GM12878 (cell line): ENCODE data around the gene NAV2. TPM values are rescaled to one million over a fixed set of nuclear protein-coding genes. Genes with fewer than 3 reads are reported as not detected.

ENCODE experiments used
- ATAC-seq: fragments of 200-7000 bp; cut with Tn5 transposase; 3 replicates; pipeline ENCODE4 v1.9.1; 2020; ENCODE audit warnings: mild to moderate bottlenecking, moderate library complexity
- BruUV-seq: library from RNA; stranded (reverse); fragments of 400-500 nt; replicated peaks from 2 replicates; lab custom pipeline; 2021; lab: Mats Ljungman, UMichigan
- CTCF ChIA-PET: fragments of 300-600 bp; sonication (Branson Sonifier 250); formaldehyde crosslinking; extraction: SDS; loops from one replicate; lab custom pipeline; 2021; ENCODE audit warnings: inconsistent platforms; lab: Yijun Ruan, JAX
- POLR2A ChIA-PET: fragments of 350-600 bp; formaldehyde crosslinking; extraction: SDS; loops from one replicate; lab custom pipeline; 2021; ENCODE audit warnings: inconsistent platforms; lab: Charles Lee
- RAD21 ChIA-PET: fragments of 300-600 bp; sonication (Branson Sonifier 250); formaldehyde crosslinking; loops from one replicate; lab custom pipeline; 2023; ENCODE audit warnings: antibody characterized with exemption; ENCODE audit not compliant: unreplicated experiment; lab: Charles Lee
- SMC1A ChIA-PET: fragments of 300-600 bp; sonication (Branson Sonifier 250); formaldehyde crosslinking; loops from one replicate; lab custom pipeline; 2023; ENCODE audit not compliant: unreplicated experiment, uncharacterized antibody; lab: Charles Lee
- DNase-seq: peaks from one replicate; pipeline ENCODE4 v3.0.0-alpha.2; 2011; ENCODE audit warnings: low read depth, low spot score
- FAIRE-seq: peaks from 3 replicates; lab custom pipeline; 2011; peaks lifted over from hg19 to GRCh38; lab: Jason Lieb, UNC
- H2AFZ ChIP-seq: 2 replicates; pipeline ENCODE4 v1.6.0; 2011; ENCODE audit warnings: low read depth, low read length, control low read depth; ENCODE audit not compliant: control insufficient read depth
- H3K27ac ChIP-seq: 2 replicates; pipeline ENCODE4 v1.5.1; 2011; ENCODE audit warnings: control low read depth; ENCODE audit not compliant: control insufficient read depth, insufficient read depth
- H3K27me3 ChIP-seq, 2 experiments: replicated peaks in 1 of 2; 2 replicates each; pipeline versions ENCODE4 v1.6.0 to v1.6.1; 2011; ENCODE audit warnings: low read length in 1 of 2; ENCODE audit not compliant: control insufficient read depth in 2 of 2, insufficient read depth in 2 of 2
- H3K36me3 ChIP-seq, 2 experiments: 2 replicates each; pipeline ENCODE4 v1.5.1; 2011; ENCODE audit warnings: low read length in 1 of 2; ENCODE audit not compliant: control insufficient read depth in 2 of 2, insufficient read depth in 2 of 2
- H3K4me1 ChIP-seq: 2 replicates; pipeline ENCODE4 v1.6.1; 2011; ENCODE audit warnings: mild to moderate bottlenecking, low read length, moderate library complexity, mixed read lengths; ENCODE audit not compliant: control insufficient read depth, insufficient read depth
- H3K4me2 ChIP-seq: 2 replicates; pipeline ENCODE4 v1.6.0; 2011; ENCODE audit warnings: control low read depth; ENCODE audit not compliant: control insufficient read depth, insufficient read depth
- H3K4me3 ChIP-seq: fragments of 200-600 bp; sonication (generic); 2 replicates; pipeline ENCODE4 v1.5.1; 2016
- H3K79me2 ChIP-seq: 2 replicates; pipeline ENCODE4 v1.6.0; 2011; ENCODE audit warnings: low read length; ENCODE audit not compliant: control insufficient read depth, insufficient read depth
- H3K9ac ChIP-seq: 2 replicates; pipeline ENCODE4 v1.8.0; 2011; ENCODE audit warnings: low read length, control low read depth, mixed read lengths; ENCODE audit not compliant: control insufficient read depth, insufficient read depth
- H3K9me3 ChIP-seq: replicated peaks from 3 replicates; pipeline ENCODE4 v1.5.1; 2011; ENCODE audit warnings: mild to moderate bottlenecking, low read length; ENCODE audit not compliant: control insufficient read depth, insufficient read depth
- H4K20me1 ChIP-seq: 2 replicates; pipeline ENCODE4 v1.6.0; 2011; ENCODE audit not compliant: control insufficient read depth, insufficient read depth
- FOXM1 ChIP-seq: IDR thresholded peaks from 2 replicates; pipeline ENCODE4 v1.6.1; 2012; ENCODE audit warnings: low read depth, mild to moderate bottlenecking, inconsistent platforms, low read length, moderate library complexity
- STAT1 ChIP-seq: fragments of 450-650 bp; conservative IDR thresholded peaks from 2 replicates; pipeline ENCODE4 v1.6.1; 2014; ENCODE audit warnings: antibody characterized with exemption, mild to moderate bottlenecking
- ZNF217 ChIP-seq: fragments of 450-650 bp; IDR thresholded peaks from 2 replicates; pipeline ENCODE4 v1.6.1; 2017; ENCODE audit warnings: antibody characterized with exemption, mild to moderate bottlenecking
- WGBS: methylation state at CpG from one replicate; pipeline ENCODE4 v1.1.6; 2016; ENCODE audit warnings: low lambda C conversion rate; ENCODE audit not compliant: insufficient replicate concordance, insufficient coverage; ENCODE audit errors: missing lambda C conversion rate; 5-methylcytosine and 5-hydroxymethylcytosine counted together
- in situ Hi-C: fragments of 300-500 bp; cut with MboI; formaldehyde crosslinking; loops from 9 replicates; pipeline ENCODE4 v1.14.3; 2018; ENCODE audit warnings: mixed read lengths
- intact Hi-C: fragments of 100-400 bp; cut with micrococcal nuclease; formaldehyde crosslinking; loops from one replicate; pipeline ENCODE4 v1.14.2; 2022; ENCODE audit not compliant: unreplicated experiment
- polyA plus RNA-seq, 11 experiments: library from polyadenylated mRNA; depleted of rRNA in 4 of 11; unstranded in 6 of 11; stranded (reverse) in 5 of 11; fragments of >200 nt; fragmentation: Nextera tagmentation in 4 of 11; fragmentation: Illumina TruSeq in 1 of 11; extraction: Ambion mirVana in 4 of 11; extraction: Trizol in 1 of 11; gene quantifications; 1 replicate in 1 of 11; 2 replicates in 10 of 11; pipeline versions ENCODE4 v1.2.1 to v1.2.3, GENCODE V29; 2011 to 2016; ENCODE audit warnings: inconsistent platforms in 2 of 11, missing spikeins in 2 of 11, low read depth in 1 of 11
- total RNA-seq, 4 experiments: library from RNA; depleted of rRNA in 3 of 4; stranded (reverse); fragments of >200 nt in 3 of 4; fragmentation: Illumina TruSeq in 1 of 4; extraction: Trizol in 1 of 4; gene quantifications; 2 replicates each; pipeline versions ENCODE4 v1.2.1 to v1.2.3, GENCODE V29; 2013 to 2021
- TF ChIP-seq, protein P1 (sequence below): IDR thresholded peaks from 2 replicates; pipeline ENCODE4 v1.6.1; 2011; ENCODE audit warnings: mild to moderate bottlenecking, low read depth, low read length, moderate library complexity; ENCODE audit not compliant: insufficient replicate concordance

The NAV2 gene
- total and polyA plus RNA-seq, 10 of the 15 experiments (the other 5 are each of a cell fraction or from before 2014, with no cell fraction given) = 0.35 to 6.1 (median 1.1) TPM

DNA sequence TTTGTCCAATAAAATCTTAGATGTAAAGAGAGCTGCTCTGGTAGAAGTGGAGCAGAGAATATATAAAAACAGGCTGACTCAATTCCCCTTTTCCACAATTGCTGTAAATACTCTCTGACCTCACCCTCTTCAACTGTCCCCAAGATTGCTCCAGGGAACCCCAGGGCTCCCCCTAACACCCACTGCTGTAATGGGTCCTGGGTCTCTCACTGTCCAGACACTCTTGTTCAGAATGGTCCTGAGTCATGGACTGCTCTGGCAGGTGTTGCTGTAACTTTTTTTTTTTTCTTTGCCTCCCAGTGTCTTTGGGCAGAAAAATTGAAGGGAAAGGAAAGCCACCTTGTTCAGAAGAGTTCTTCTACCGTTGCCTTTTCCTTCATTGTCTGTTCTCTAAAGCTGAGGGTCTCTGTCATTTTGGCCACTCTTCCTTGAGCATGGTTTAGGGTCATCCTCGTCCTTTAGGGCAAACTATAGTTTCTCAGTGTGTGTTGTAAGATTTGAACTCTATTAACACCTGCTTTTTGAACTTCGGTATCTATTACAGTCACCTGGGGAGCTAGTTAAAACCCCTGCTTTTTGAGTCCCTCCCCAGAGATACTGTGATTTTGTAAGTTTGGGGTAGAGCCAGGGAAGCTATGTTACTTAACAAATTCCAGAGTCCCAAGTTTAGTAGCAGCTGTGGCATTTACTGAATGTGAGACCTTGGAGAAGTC, 209.5 kb downstream of the NAV2 start:
- no peak overlapping the region for H3K4me3 ChIP-seq
- ChIA-PET RAD21 (interaction anchor here (1.0 kb wide), 1 partner anchor 16 kb away, joined by 4 read pairs; no protein-coding TSS in a partner anchor), POLR2A (interaction anchor here (0.5 kb wide), 1 partner anchor 55 kb away, joined by 3 read pairs; no protein-coding TSS in a partner anchor), SMC1A (interaction anchor here (1.0 kb wide), 1 partner anchor 18 kb away, joined by 6 read pairs; no protein-coding TSS in a partner anchor), CTCF (interaction anchor here (0.7 to 0.8 kb wide), 2 partner anchors 138 to 210 kb away, joined by 3 to 4 read pairs; no protein-coding TSS in a partner anchor)
- H3K36me3 ChIP-seq = no peaks in the 10 kb centered on the region
- H3K27me3 ChIP-seq = 0 out of 4 replicates have a peak, but pooled peaks cover 0 to 2% of the 10 kb centered on the region in 2 experiments
- H3K79me2 ChIP-seq = no peaks in the 10 kb centered on the region
- H3K9me3 ChIP-seq = no peaks in the 10 kb centered on the region
- TF ChIP-seq, protein P1, sequence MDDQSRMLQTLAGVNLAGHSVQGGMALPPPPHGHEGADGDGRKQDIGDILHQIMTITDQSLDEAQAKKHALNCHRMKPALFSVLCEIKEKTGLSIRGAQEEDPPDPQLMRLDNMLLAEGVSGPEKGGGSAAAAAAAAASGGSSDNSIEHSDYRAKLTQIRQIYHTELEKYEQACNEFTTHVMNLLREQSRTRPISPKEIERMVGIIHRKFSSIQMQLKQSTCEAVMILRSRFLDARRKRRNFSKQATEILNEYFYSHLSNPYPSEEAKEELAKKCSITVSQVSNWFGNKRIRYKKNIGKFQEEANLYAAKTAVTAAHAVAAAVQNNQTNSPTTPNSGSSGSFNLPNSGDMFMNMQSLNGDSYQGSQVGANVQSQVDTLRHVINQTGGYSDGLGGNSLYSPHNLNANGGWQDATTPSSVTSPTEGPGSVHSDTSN = no peak
- TF ChIP-seq STAT1 (no peak), FOXM1 (no peak), ZNF217 (no peak)
- no peak overlapping the region for H2AFZ ChIP-seq
- no peak for ATAC-seq
- intact Hi-C loops (no loop called here), in situ Hi-C loops (no loop called here)
- FAIRE-seq = no peak
- BruUV-seq = no TSS peak
- H3K4me2 ChIP-seq = no peak overlapping the region
- no peak overlapping the region for H3K27ac ChIP-seq
- H3K4me1 ChIP-seq = no peaks in the 10 kb centered on the region
- no peak overlapping the region for H3K9ac ChIP-seq
- 34% methylated on average over 3 of the region's 3 CpGs for WGBS
- no peaks in the 10 kb centered on the region for H4K20me1 ChIP-seq
- DNase-seq = no peak
